CD4-positive, alpha-beta T cell (primary cell): Measurements from ENCODE around the gene PDZRN3. TPM values are rescaled to one million over a fixed set of nuclear protein-coding genes. Genes with fewer than 3 reads are reported as not detected.

Source experiments
- ATAC-seq: fragments of 200-7000 bp; cut with Tn5 transposase; one replicate; pipeline ENCODE4 v1.10.0; 2022; ENCODE audit warnings: mild to moderate bottlenecking; ENCODE audit not compliant: poor library complexity
- CTCF ChIA-PET: fragments of 350-600 bp; sonication (Branson Sonifier 250); formaldehyde crosslinking; loops from one replicate; lab custom pipeline; 2021; ENCODE audit warnings: antibody characterized with exemption, inconsistent platforms; lab: Charles Lee
- POLR2A ChIA-PET: fragments of 350-600 bp; sonication (Branson Sonifier 250); formaldehyde crosslinking; loops from one replicate; lab custom pipeline; 2021; ENCODE audit warnings: antibody characterized with exemption, inconsistent platforms; lab: Charles Lee
- DNase-seq, 14 experiments: peaks; one replicate each; pipeline ENCODE4 v3.0.0-alpha.2; 2013 to 2020; ENCODE audit warnings: mixed read lengths in 2 of 14
- H3K27ac ChIP-seq, 2 donors: one replicate each; pipeline versions ENCODE4 v1.5.1 to v1.7.0; 2013; ENCODE audit warnings: low read length in 2 of 2, low read depth in 1 of 2, mild to moderate bottlenecking in 1 of 2
- H3K27me3 ChIP-seq, 2 experiments: 1 replicate in 1 of 2; 2 replicates in 1 of 2; pipeline versions ENCODE4 v1.6.1 to v1.7.0; 2013; ENCODE audit warnings: low read length in 2 of 2, control low read depth in 1 of 2, mild to moderate bottlenecking in 1 of 2, moderate library complexity in 1 of 2; ENCODE audit not compliant: insufficient read depth in 2 of 2, control insufficient read depth in 1 of 2
- H3K36me3 ChIP-seq: one replicate; pipeline ENCODE4 v1.6.1; 2013; ENCODE audit warnings: low read length, control low read depth; ENCODE audit not compliant: insufficient read depth
- H3K4me1 ChIP-seq: one replicate; pipeline ENCODE4 v1.6.1; 2013; ENCODE audit warnings: low read length, control low read depth; ENCODE audit not compliant: insufficient read depth
- H3K4me3 ChIP-seq: one replicate; pipeline ENCODE4 v1.5.1; 2013; ENCODE audit warnings: mild to moderate bottlenecking, low read length, moderate library complexity
- H3K9me3 ChIP-seq, 2 experiments: 1 replicate in 1 of 2; 2 replicates in 1 of 2; pipeline versions ENCODE4 v1.6.1 to v1.7.0; 2013; ENCODE audit warnings: low read length in 2 of 2, mild to moderate bottlenecking in 2 of 2, control low read depth in 1 of 2, moderate library complexity in 1 of 2; ENCODE audit not compliant: control insufficient read depth in 1 of 2, insufficient read depth in 1 of 2
- H3K27ac Mint-ChIP-seq: one replicate; pipeline ENCODE4 v1.8.0; 2020; ENCODE audit warnings: mixed read lengths
- H3K27me3 Mint-ChIP-seq: one replicate; pipeline ENCODE4 v1.8.0; 2021; ENCODE audit warnings: mixed read lengths
- H3K36me3 Mint-ChIP-seq: one replicate; pipeline ENCODE4 v1.8.0; 2021; ENCODE audit warnings: low read depth, mixed read lengths
- H3K4me1 Mint-ChIP-seq: one replicate; pipeline ENCODE4 v1.8.0; 2021; ENCODE audit warnings: low read depth, mixed read lengths
- H3K4me3 Mint-ChIP-seq: one replicate; pipeline ENCODE4 v1.8.0; 2020; ENCODE audit warnings: mild to moderate bottlenecking, mixed read lengths
- H3K9me3 Mint-ChIP-seq: one replicate; pipeline ENCODE4 v1.8.0; 2020; ENCODE audit warnings: mixed read lengths
- CTCF ChIP-seq: fragments of 200-600 bp; IDR thresholded peaks from one replicate; pipeline ENCODE4 v1.8.0; 2022; ENCODE audit warnings: antibody characterized with exemption, mild to moderate bottlenecking
- intact Hi-C, 2 experiments: fragments of 100-400 bp; cut with DNase I in 1 of 2; cut with micrococcal nuclease in 1 of 2; formaldehyde crosslinking; loops; one replicate each; pipeline versions ENCODE4 v1.15.1 to v1.9.0; 2023 to 2025; cut with DNase I, micrococcal nuclease
- total RNA-seq, 174 experiments: library from RNA in 2 of 174; stranded (reverse) in 2 of 174; gene quantifications; one replicate each; pipeline ENCODE4 v1.2.3 and lab custom pipeline; 2021 to 2026

The PDZRN3 gene
- total RNA-seq, 2 experiments from 2014 or later = not detected

DNA sequence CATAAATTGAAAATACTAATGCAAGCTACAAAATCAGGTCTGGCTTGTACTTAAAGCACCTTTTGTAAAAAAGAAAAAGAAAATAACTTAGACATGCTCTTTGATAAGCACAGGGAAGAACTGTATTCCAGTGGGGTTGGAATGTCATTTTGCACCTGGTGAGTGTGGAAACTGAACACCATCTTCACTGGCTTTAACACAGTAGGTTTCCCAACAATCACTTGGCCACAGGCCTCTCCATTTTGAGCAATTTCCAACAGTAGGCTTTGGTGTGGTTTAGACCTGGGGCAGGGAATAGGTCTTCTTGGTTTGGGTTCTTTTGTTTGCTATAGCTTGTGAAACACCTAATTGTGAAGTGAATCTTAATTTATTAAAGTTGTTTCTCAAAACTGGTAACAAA lies 18.9 kb downstream of the PDZRN3 start:
- ChIA-PET CTCF (no interaction called here), POLR2A (no interaction called here)
- H3K27ac Mint-ChIP-seq = no peak overlapping the region
- DNase-seq = no peak
- intact Hi-C loops = no loop called here
- H3K27me3 ChIP-seq = no peaks in the 10 kb centered on the region
- H3K4me3 Mint-ChIP-seq = no peak overlapping the region
- H3K27ac ChIP-seq = no peak overlapping the region
- no peak for TF ChIP-seq CTCF
- H3K9me3 ChIP-seq = no peaks in the 10 kb centered on the region
- H3K36me3 Mint-ChIP-seq = no peaks in the 10 kb centered on the region
- H3K27me3 Mint-ChIP-seq = no peaks in the 10 kb centered on the region
- ATAC-seq = no peak
- no peaks in the 10 kb centered on the region for H3K9me3 Mint-ChIP-seq
- no peaks in the 10 kb centered on the region for H3K36me3 ChIP-seq
- no peaks in the 10 kb centered on the region for H3K4me1 ChIP-seq
- H3K4me3 ChIP-seq = no peak overlapping the region
- no peaks in the 10 kb centered on the region for H3K4me1 Mint-ChIP-seq

GRCh38 chr3:73605412-73605811 lies 19.3 kb downstream of the PDZRN3 start:
- intact Hi-C loops = no loop called here
- no peaks in the 10 kb centered on the region for H3K27me3 Mint-ChIP-seq
- ChIA-PET CTCF (no interaction called here), POLR2A (no interaction called here)
- TF ChIP-seq CTCF = no peak
- no peak overlapping the region for H3K27ac Mint-ChIP-seq
- Histone ChIP-seq H3K9me3 (no peaks in the 10 kb centered on the region), H3K4me1 (no peaks in the 10 kb centered on the region), H3K27me3 (no peaks in the 10 kb centered on the region), H3K27ac (no peak overlapping the region), H3K4me3 (no peak overlapping the region), H3K36me3 (no peaks in the 10 kb centered on the region)
- DNase-seq (no peak), ATAC-seq (no peak)
- H3K4me3 Mint-ChIP-seq = no peak overlapping the region
- no peaks in the 10 kb centered on the region for H3K9me3 Mint-ChIP-seq
- no peaks in the 10 kb centered on the region for H3K4me1 Mint-ChIP-seq
- no peaks in the 10 kb centered on the region for H3K36me3 Mint-ChIP-seq

GRCh38 chr3:73604451-73604850 lies 20.3 kb downstream of the PDZRN3 start:
- Histone ChIP-seq H3K27me3 (no peaks in the 10 kb centered on the region), H3K27ac (no peak overlapping the region), H3K36me3 (no peaks in the 10 kb centered on the region), H3K9me3 (no peaks in the 10 kb centered on the region), H3K4me3 (no peak overlapping the region), H3K4me1 (no peaks in the 10 kb centered on the region)
- POLR2A ChIA-PET = no interaction called here
- H3K27ac Mint-ChIP-seq = no peak overlapping the region
- no peak overlapping the region for H3K4me3 Mint-ChIP-seq
- CTCF ChIA-PET = no interaction called here
- no peaks in the 10 kb centered on the region for H3K27me3 Mint-ChIP-seq
- TF ChIP-seq CTCF = no peak
- ATAC-seq (no peak), DNase-seq (no peak)
- H3K9me3 Mint-ChIP-seq = no peaks in the 10 kb centered on the region
- no peaks in the 10 kb centered on the region for H3K4me1 Mint-ChIP-seq
- H3K36me3 Mint-ChIP-seq = no peaks in the 10 kb centered on the region
- intact Hi-C loops = no loop called here
